Liver (tissue), 9 donors: ENCODE measurements around the gene BRAP. TPM values are rescaled to one million over a fixed set of nuclear protein-coding genes. Genes with fewer than 3 reads are reported as not detected.

ENCODE experiments used
- DNase-seq: peaks from one replicate; pipeline ENCODE4 v3.0.0-alpha.2; 2017; ENCODE audit warnings: low spot score
- H3K27ac ChIP-seq, 2 donors: one replicate each; pipeline ENCODE4 v1.7.0; 2013; ENCODE audit warnings: inconsistent platforms in 2 of 2, low read length in 2 of 2, control low read depth in 1 of 2, low read depth in 1 of 2, mild to moderate bottlenecking in 1 of 2
- H3K27me3 ChIP-seq, 4 donors: one replicate each; pipeline versions ENCODE4 v1.6.1 to v1.7.0; 2013; ENCODE audit warnings: low read length in 3 of 4, inconsistent platforms in 1 of 4, mild to moderate bottlenecking in 1 of 4, moderate library complexity in 1 of 4; ENCODE audit not compliant: control insufficient read depth in 4 of 4, insufficient read depth in 4 of 4
- H3K36me3 ChIP-seq, 4 donors: one replicate each; pipeline versions ENCODE4 v1.6.1 to v1.7.0; 2013; ENCODE audit warnings: low read length in 3 of 4, mild to moderate bottlenecking in 3 of 4, low read depth in 1 of 4, moderate library complexity in 1 of 4; ENCODE audit not compliant: control insufficient read depth in 4 of 4, insufficient read depth in 3 of 4
- H3K4me1 ChIP-seq, 4 donors: one replicate each; pipeline versions ENCODE4 v1.6.1 to v1.7.0; 2013; ENCODE audit warnings: low read length in 3 of 4, mild to moderate bottlenecking in 3 of 4, moderate library complexity in 1 of 4; ENCODE audit not compliant: control insufficient read depth in 4 of 4, insufficient read depth in 4 of 4
- H3K4me3 ChIP-seq, 3 donors: one replicate each; pipeline versions ENCODE4 v1.6.1 to v1.7.0; 2013; ENCODE audit warnings: low read length in 3 of 3, control low read depth in 1 of 3, low read depth in 1 of 3, mild to moderate bottlenecking in 1 of 3
- H3K9ac ChIP-seq, 2 donors: one replicate each; pipeline ENCODE4 v1.7.0; 2013; ENCODE audit warnings: low read length in 2 of 2, mild to moderate bottlenecking in 2 of 2, moderate library complexity in 2 of 2, control low read depth in 1 of 2, low read depth in 1 of 2
- H3K9me3 ChIP-seq, 4 donors: one replicate each; pipeline versions ENCODE4 v1.6.1 to v1.7.0; 2013; ENCODE audit warnings: low read length in 3 of 4; ENCODE audit not compliant: control insufficient read depth in 4 of 4
- CTCF ChIP-seq: fragments of 150-350 bp; IDR thresholded peaks from 2 replicates; pipeline ENCODE4 v1.5.1; 2017; ENCODE audit warnings: improper control_type of control experiment, low read depth, low read length; ENCODE audit not compliant: missing input control
- EGR1 ChIP-seq, 2 donors: IDR thresholded peaks; 2 replicates each; pipeline ENCODE4 v1.6.1; 2016 to 2018; ENCODE audit warnings: antibody characterized with exemption in 2 of 2, low read depth in 2 of 2
- FOXA2 ChIP-seq: IDR thresholded peaks from 2 replicates; pipeline ENCODE4 v1.6.1; 2016; ENCODE audit warnings: antibody characterized with exemption
- GABPA ChIP-seq, 2 donors: IDR thresholded peaks in 1 of 2; conservative IDR thresholded peaks in 1 of 2; 2 replicates each; pipeline ENCODE4 v1.6.1; 2016; ENCODE audit warnings: antibody characterized with exemption in 2 of 2, mild to moderate bottlenecking in 1 of 2, moderate library complexity in 1 of 2
- HNF4A ChIP-seq, 2 donors: conservative IDR thresholded peaks; 2 replicates each; pipeline ENCODE4 v1.6.1; 2016; ENCODE audit warnings: antibody characterized with exemption in 2 of 2, mild to moderate bottlenecking in 2 of 2
- HNF4G ChIP-seq: IDR thresholded peaks from 2 replicates; pipeline ENCODE4 v1.6.1; 2016; ENCODE audit warnings: antibody characterized with exemption
- JUND ChIP-seq, 2 donors: IDR thresholded peaks; 2 replicates each; pipeline ENCODE4 v1.6.1; 2016; ENCODE audit warnings: antibody characterized with exemption in 2 of 2
- MAX ChIP-seq: IDR thresholded peaks from 2 replicates; pipeline ENCODE4 v1.6.1; 2016; ENCODE audit warnings: antibody characterized with exemption
- NR2F2 ChIP-seq: IDR thresholded peaks from 2 replicates; pipeline ENCODE4 v1.6.1; 2016; ENCODE audit warnings: antibody characterized with exemption
- RAD21 ChIP-seq, 2 donors: IDR thresholded peaks; 2 replicates each; pipeline ENCODE4 v1.6.1; 2016; ENCODE audit warnings: antibody characterized with exemption in 2 of 2, mild to moderate bottlenecking in 2 of 2
- REST ChIP-seq: IDR thresholded peaks from 2 replicates; pipeline ENCODE4 v1.6.1; 2016; ENCODE audit warnings: antibody characterized with exemption, mild to moderate bottlenecking
- RXRA ChIP-seq, 2 donors: IDR thresholded peaks; 2 replicates each; pipeline ENCODE4 v1.6.1; 2017 to 2018; ENCODE audit warnings: antibody characterized with exemption in 2 of 2, mild to moderate bottlenecking in 1 of 2
- SP1 ChIP-seq: IDR thresholded peaks from 2 replicates; pipeline ENCODE4 v1.6.1; 2018; ENCODE audit warnings: antibody characterized with exemption, mild to moderate bottlenecking
- TAF1 ChIP-seq: conservative IDR thresholded peaks from 2 replicates; pipeline ENCODE4 v1.6.1; 2016; ENCODE audit warnings: antibody characterized with exemption, mild to moderate bottlenecking
- YY1 ChIP-seq: IDR thresholded peaks from 2 replicates; pipeline ENCODE4 v1.6.1; 2016; ENCODE audit warnings: antibody characterized with exemption, mild to moderate bottlenecking
- WGBS: extraction: QIAGEN DNeasy Blood & Tissue Kit; methylation state at CpG from one replicate; pipeline ENCODE4 v1.1.7; 2013; 5-methylcytosine and 5-hydroxymethylcytosine counted together
- polyA plus RNA-seq, 2 donors: library from polyadenylated mRNA; stranded (reverse) in 1 of 2; unstranded in 1 of 2; fragments of 200-250 nt in 1 of 2; fragments of >200 nt in 1 of 2; fragmentation: Nextera tagmentation in 1 of 2; extraction: Ambion mirVana in 1 of 2; gene quantifications; one replicate each; pipeline versions ENCODE4 v1.2.1 to v1.2.3, GENCODE V29; 2013 to 2015
- total RNA-seq, 2 donors: library from RNA; depleted of rRNA; stranded (reverse); fragments of >200 nt; gene quantifications; one replicate each; pipeline ENCODE4 v1.2.3, GENCODE V29; 2014
- TF ChIP-seq, protein P1 (sequence below): IDR thresholded peaks from 2 replicates; pipeline ENCODE4 v1.6.1; 2016; ENCODE audit warnings: antibody characterized with exemption
- donor health status: healthy.
- donor health status: healthy.
- donor health status: healthy.
- donor health status: healthy.
- donor health status: healthy.

The BRAP gene
- total and polyA plus RNA-seq, 4 donors: 4.8 to 10.1 (median 6.7) TPM

- Histone ChIP-seq H3K27ac (no peak overlapping the region), H3K4me3 (no peak overlapping the region), H3K36me3 (peaks cover 3 to 16% (median 8%) of the 10 kb centered on the region in 4 donors), H3K9me3 (no peaks in the 10 kb centered on the region), H3K9ac (no peak overlapping the region), H3K27me3 (no peaks in the 10 kb centered on the region), H3K4me1 (peaks cover 0 to 20% (median 13%) of the 10 kb centered on the region in 4 donors)
- DNase-seq: no peak
- WGBS: 96% methylated on average over 5 of the region's 5 CpGs
- no peak for TF ChIP-seq JUND (IDR thresholded peaks at IDR 0.05)
- no peak for TF ChIP-seq HNF4A (conservative IDR thresholded peaks at IDR 0.05)
- no peak for TF ChIP-seq REST
- TF ChIP-seq, protein P1, sequence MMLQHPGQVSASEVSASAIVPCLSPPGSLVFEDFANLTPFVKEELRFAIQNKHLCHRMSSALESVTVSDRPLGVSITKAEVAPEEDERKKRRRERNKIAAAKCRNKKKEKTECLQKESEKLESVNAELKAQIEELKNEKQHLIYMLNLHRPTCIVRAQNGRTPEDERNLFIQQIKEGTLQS: no peak
- TF ChIP-seq GABPA (IDR thresholded peaks at IDR 0.05 in 1 of 2, conservative IDR thresholded peaks at IDR 0.05 in 1 of 2): no peak
- TF ChIP-seq HNF4G: no peak
- no peak for TF ChIP-seq TAF1
- no peak for TF ChIP-seq RAD21 (IDR thresholded peaks at IDR 0.05)
Measured at GRCh38 chr12:111640506-111640905, 45.2 kb downstream of the BRAP start.

DNA sequence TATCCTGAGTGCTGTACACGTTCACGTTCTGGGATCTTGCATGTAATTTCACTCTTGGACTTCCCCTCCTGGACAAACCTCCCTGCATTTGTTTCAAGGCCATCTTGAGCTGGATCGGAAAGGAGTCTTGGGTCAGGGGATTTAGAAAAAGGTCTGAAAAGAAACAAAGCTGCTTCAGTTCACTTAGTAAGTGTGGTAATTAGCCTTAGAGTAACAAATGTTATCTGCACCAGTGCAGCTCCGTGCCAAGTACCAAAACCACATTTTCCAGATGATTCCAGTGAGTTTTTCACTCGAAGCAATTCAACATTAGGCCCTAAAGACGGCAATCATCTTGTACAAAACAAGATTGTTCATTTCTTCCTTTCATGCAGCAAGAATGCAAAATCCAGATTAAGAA lies 47.2 kb downstream of the BRAP start:
- Histone ChIP-seq H3K36me3 (peaks cover 0 to 3% (median 0%) of the 10 kb centered on the region in 4 donors), H3K9me3 (no peaks in the 10 kb centered on the region), H3K4me3 (no peak overlapping the region), H3K27me3 (no peaks in the 10 kb centered on the region), H3K4me1 (peaks cover 0 to 18% (median 12%) of the 10 kb centered on the region in 4 donors), H3K27ac (no peak overlapping the region), H3K9ac (no peak overlapping the region)
- no peak for TF ChIP-seq RAD21 (IDR thresholded peaks at IDR 0.05)
- no peak for TF ChIP-seq SP1
- no peak for TF ChIP-seq RXRA (IDR thresholded peaks at IDR 0.05)
- no peak for TF ChIP-seq FOXA2
- TF ChIP-seq EGR1 (IDR thresholded peaks at IDR 0.05; ENCODE audit: low read depth in 2 of 2): no peak
- TF ChIP-seq HNF4G: no peak
- no peak for TF ChIP-seq NR2F2
- TF ChIP-seq, protein P1: no peak
- no peak for TF ChIP-seq HNF4A (conservative IDR thresholded peaks at IDR 0.05)
- no peak for TF ChIP-seq GABPA (IDR thresholded peaks at IDR 0.05 in 1 of 2, conservative IDR thresholded peaks at IDR 0.05 in 1 of 2)
- TF ChIP-seq CTCF: no peak
- TF ChIP-seq MAX: no peak
- no peak for TF ChIP-seq YY1
- DNase-seq: no peak
- 94% methylated on average over 6 of the region's 6 CpGs for WGBS
